Psoas muscle (tissue), 8 donors: ENCODE measurements around the gene SRD5A1. TPM values are rescaled to one million over a fixed set of nuclear protein-coding genes. Genes with fewer than 3 reads are reported as not detected.

ENCODE experiments used
- ATAC-seq, 4 donors: fragments of 200-7000 bp; cut with Tn5 transposase; one replicate each; pipeline ENCODE4 v1.9.1; 2020; ENCODE audit warnings: moderate library complexity in 3 of 4, mild to moderate bottlenecking in 2 of 4
- DNase-seq, 2 donors: peaks; one replicate each; pipeline ENCODE4 v3.0.0-alpha.2; 2020
- H3K27ac ChIP-seq: fragments of 200-600 bp; one replicate; pipeline ENCODE4 v1.8.0; 2022
- H3K27me3 ChIP-seq, 3 donors: fragments of 200-600 bp in 1 of 3; one replicate each; pipeline versions ENCODE4 v1.6.1 to v1.8.0; 2013 to 2022; ENCODE audit warnings: low read length in 2 of 3, mild to moderate bottlenecking in 2 of 3, moderate library complexity in 1 of 3; ENCODE audit not compliant: insufficient read depth in 3 of 3
- H3K36me3 ChIP-seq, 2 donors: fragments of 200-600 bp in 1 of 2; one replicate each; pipeline versions ENCODE4 v1.6.1 to v1.8.0; 2013 to 2022; ENCODE audit warnings: low read depth in 1 of 2, mild to moderate bottlenecking in 1 of 2, moderate library complexity in 1 of 2; ENCODE audit not compliant: insufficient read depth in 1 of 2
- H3K4me1 ChIP-seq: fragments of 200-600 bp; one replicate; pipeline ENCODE4 v1.8.0; 2022
- H3K4me3 ChIP-seq: fragments of 200-600 bp; one replicate; pipeline ENCODE4 v1.8.0; 2022; ENCODE audit warnings: mild to moderate bottlenecking
- H3K9me3 ChIP-seq: fragments of 200-600 bp; one replicate; pipeline ENCODE4 v1.8.0; 2022
- WGBS, 3 donors: extraction: QIAGEN DNeasy Blood & Tissue Kit; methylation state at CpG; one replicate each; pipeline versions ENCODE4 v1.1.6 to v1.1.7; 2013; 5-methylcytosine and 5-hydroxymethylcytosine counted together
- intact Hi-C, 2 donors: fragments of 100-400 bp; cut with DNase I; formaldehyde crosslinking; loops; one replicate each; pipeline versions ENCODE4 v1.11.0 to v1.14.2; 2022
- polyA plus RNA-seq, 3 donors: library from polyadenylated mRNA; stranded (reverse); fragments of 200-250 nt; gene quantifications; one replicate each; pipeline ENCODE4 v1.2.3, GENCODE V29; 2013
- total RNA-seq, 4 donors: library from RNA; stranded (reverse); fragmentation: NEBNext Ultra II Directional in 2 of 4; extraction: Animal tissue kit (Norgen Biotek cat#: 25700) in 2 of 4; gene quantifications; one replicate each; pipeline versions ENCODE4 v1.2.1 to v1.2.4, GENCODE V29; 2021 to 2023
- TF ChIP-seq, protein P1 (sequence below): fragments of 200-600 bp; IDR thresholded peaks from one replicate; pipeline ENCODE4 v1.8.0; 2022; ENCODE audit warnings: antibody characterized with exemption
- donor health status: healthy with polysubstance abuse.
- donor health status: DM: no; HTN: no; CAD: no; lungs with moderate emphysema.
- donor health status: Bipolar disorder and iron deficiency.
- donor health status: healthy.
- donor health status: DM: yes; HTN: yes; CAD: no.
- donor health status: DM: no; HTN: no; CAD: no.
- donor health status: DM: no; HTN: no; CAD: no.
- donor health status: DM: yes; HTN: yes; CAD: no.

The SRD5A1 gene
- total and polyA plus RNA-seq, 7 donors, result 1.1 to 2.4 (median 1.7) TPM

- no peak for DNase-seq
- Histone ChIP-seq H3K27me3 (peaks cover 0 to 1% (median 0%) of the 10 kb centered on the region in 3 donors), H3K36me3 (no peaks in the 10 kb centered on the region), H3K27ac (no peak overlapping the region), H3K9me3 (no peaks in the 10 kb centered on the region), H3K4me3 (no peak overlapping the region), H3K4me1 (no peaks in the 10 kb centered on the region)
- TF ChIP-seq, protein P1, sequence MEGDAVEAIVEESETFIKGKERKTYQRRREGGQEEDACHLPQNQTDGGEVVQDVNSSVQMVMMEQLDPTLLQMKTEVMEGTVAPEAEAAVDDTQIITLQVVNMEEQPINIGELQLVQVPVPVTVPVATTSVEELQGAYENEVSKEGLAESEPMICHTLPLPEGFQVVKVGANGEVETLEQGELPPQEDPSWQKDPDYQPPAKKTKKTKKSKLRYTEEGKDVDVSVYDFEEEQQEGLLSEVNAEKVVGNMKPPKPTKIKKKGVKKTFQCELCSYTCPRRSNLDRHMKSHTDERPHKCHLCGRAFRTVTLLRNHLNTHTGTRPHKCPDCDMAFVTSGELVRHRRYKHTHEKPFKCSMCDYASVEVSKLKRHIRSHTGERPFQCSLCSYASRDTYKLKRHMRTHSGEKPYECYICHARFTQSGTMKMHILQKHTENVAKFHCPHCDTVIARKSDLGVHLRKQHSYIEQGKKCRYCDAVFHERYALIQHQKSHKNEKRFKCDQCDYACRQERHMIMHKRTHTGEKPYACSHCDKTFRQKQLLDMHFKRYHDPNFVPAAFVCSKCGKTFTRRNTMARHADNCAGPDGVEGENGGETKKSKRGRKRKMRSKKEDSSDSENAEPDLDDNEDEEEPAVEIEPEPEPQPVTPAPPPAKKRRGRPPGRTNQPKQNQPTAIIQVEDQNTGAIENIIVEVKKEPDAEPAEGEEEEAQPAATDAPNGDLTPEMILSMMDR, result no peak
- 48 to 63% (median 52%) methylated on average over 2 of the region's 2 CpGs for WGBS, 3 donors
- intact Hi-C loops, result no loop called here
- ATAC-seq, result no peak
Observed at GRCh38 chr5:6676702-6677101, 43.5 kb downstream of the SRD5A1 start.

DNA sequence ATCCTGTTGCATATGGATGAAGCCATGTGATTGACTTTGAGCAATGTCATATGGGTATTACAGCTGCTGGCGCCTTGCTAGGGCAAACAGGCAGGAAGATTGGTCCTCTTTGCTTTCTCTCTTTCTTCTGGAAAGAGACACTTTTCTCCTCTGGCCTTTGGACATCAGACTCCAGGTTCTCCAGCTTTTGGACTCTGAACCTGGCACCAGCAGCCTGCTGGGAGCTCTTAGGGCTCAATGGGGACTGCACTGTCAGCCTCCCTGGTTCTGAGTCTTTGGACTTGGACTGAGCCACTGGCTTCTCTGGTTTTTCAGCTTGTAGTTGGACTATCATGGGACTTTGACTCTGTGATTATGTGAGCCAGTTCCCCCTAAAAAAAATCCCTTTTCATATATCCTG, 45.1 kb downstream of the SRD5A1 start:
- Histone ChIP-seq H3K27me3 (peaks cover 0 to 1% (median 0%) of the 10 kb centered on the region in 3 donors), H3K4me3 (no peak overlapping the region), H3K36me3 (no peaks in the 10 kb centered on the region), H3K27ac (no peak overlapping the region), H3K9me3 (no peaks in the 10 kb centered on the region), H3K4me1 (no peaks in the 10 kb centered on the region)
- TF ChIP-seq, protein P1, result no peak
- intact Hi-C loops, result no loop called here
- no peak for ATAC-seq
- 84 to 85% (median 84%) methylated on average over 1 of the region's 1 CpG for WGBS, 3 donors
- DNase-seq, result no peak

DNA sequence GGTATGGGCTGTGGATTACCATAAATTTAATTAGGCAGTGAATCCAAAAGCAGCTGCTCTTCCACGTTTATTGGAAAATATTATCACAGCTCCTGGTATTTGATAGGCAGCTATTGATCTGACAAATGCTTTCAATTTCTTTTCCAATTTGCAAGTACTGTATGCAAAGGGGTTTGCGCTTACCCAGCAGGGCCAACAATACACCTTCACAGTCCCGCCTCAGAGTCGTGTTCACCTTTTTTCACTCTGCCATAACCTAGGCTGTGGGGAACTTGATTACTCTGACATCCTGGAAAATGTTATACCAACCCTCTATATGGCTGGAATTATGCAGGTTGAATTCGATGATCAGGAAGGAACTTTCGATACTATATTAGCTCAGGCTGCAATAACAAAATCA, 47.7 kb downstream of the SRD5A1 start:
- no peaks in the 10 kb centered on the region for H3K9me3 ChIP-seq
- WGBS, 3 donors, result 62 to 70% (median 66%) methylated on average over 6 of the region's 6 CpGs
- peaks cover 0 to 1% (median 0%) of the 10 kb centered on the region in 3 donors for H3K27me3 ChIP-seq
- no peak overlapping the region for H3K4me3 ChIP-seq
- H3K36me3 ChIP-seq, result no peaks in the 10 kb centered on the region
- H3K4me1 ChIP-seq, result no peaks in the 10 kb centered on the region
- TF ChIP-seq, protein P1, result no peak
- no peak overlapping the region for H3K27ac ChIP-seq
- intact Hi-C loops, result no loop called here
- DNase-seq (no peak), ATAC-seq (no peak)

GRCh38 chr5:6681682-6682081, 48.4 kb downstream of the SRD5A1 start:
- DNase-seq, result no peak
- no peak for ATAC-seq
- TF ChIP-seq, protein P1, result no peak
- no peaks in the 10 kb centered on the region for H3K9me3 ChIP-seq
- no peak overlapping the region for H3K4me3 ChIP-seq
- peaks cover 0 to 1% (median 0%) of the 10 kb centered on the region in 3 donors for H3K27me3 ChIP-seq
- intact Hi-C loops, result no loop called here
- WGBS, 3 donors, result 40 to 88% (median 47%) methylated on average over 2 of the region's 2 CpGs
- H3K27ac ChIP-seq, result no peak overlapping the region
- no peaks in the 10 kb centered on the region for H3K4me1 ChIP-seq
- no peaks in the 10 kb centered on the region for H3K36me3 ChIP-seq

- 38 to 61% (median 51%) methylated on average over 11 of the region's 11 CpGs for WGBS, 3 donors
- H3K4me3 ChIP-seq, result no peak overlapping the region
- DNase-seq (no peak), ATAC-seq (no peak)
- H3K4me1 ChIP-seq, result no peaks in the 10 kb centered on the region
- H3K27ac ChIP-seq, result no peak overlapping the region
- TF ChIP-seq, protein P1, result no peak
- no peaks in the 10 kb centered on the region for H3K36me3 ChIP-seq
- no peaks in the 10 kb centered on the region for H3K9me3 ChIP-seq
- peaks cover 0 to 1% (median 0%) of the 10 kb centered on the region in 3 donors for H3K27me3 ChIP-seq
- intact Hi-C loops, result no loop called here
Observed at GRCh38 chr5:6682239-6682638, 49.0 kb downstream of the SRD5A1 start.
